A673 (cell line): ENCODE results near the gene IPPK. TPM values are rescaled to one million over a fixed set of nuclear protein-coding genes. Genes with fewer than 3 reads are reported as not detected.

Source experiments
- BruUV-seq: library from RNA; stranded (reverse); fragments of 400-500 nt; replicated peaks from 2 replicates; lab custom pipeline; 2021; lab: Mats Ljungman, UMichigan
- CTCF ChIA-PET: fragments of 300-600 bp; sonication (Branson Sonifier 250); formaldehyde crosslinking; loops from one replicate; lab custom pipeline; 2022; ENCODE audit warnings: antibody characterized with exemption; lab: Charles Lee
- POLR2A ChIA-PET: fragments of 300-600 bp; sonication (Branson Sonifier 250); formaldehyde crosslinking; loops from one replicate; lab custom pipeline; 2022; ENCODE audit warnings: antibody characterized with exemption; ENCODE audit not compliant: low non-redundant PET; lab: Charles Lee
- DNase-seq: peaks from one replicate; pipeline ENCODE4 v3.0.0-alpha.2; 2015; ENCODE audit warnings: low spot score
- H3K27ac ChIP-seq: fragments of 200-600 bp; sonication (generic); 2 replicates; pipeline ENCODE4 v1.5.1; 2016; ENCODE audit warnings: mixed run types, low read depth, mild to moderate bottlenecking, mixed read lengths, antibody characterized with exemption, low read length; ENCODE audit not compliant: poor library complexity, severe bottlenecking
- H3K27me3 ChIP-seq: fragments of 200-600 bp; sonication (generic); replicated peaks from 2 replicates; pipeline ENCODE4 v1.6.1; 2017; ENCODE audit warnings: mixed run types, low read depth, mild to moderate bottlenecking, mixed read lengths, antibody characterized with exemption, low read length; ENCODE audit not compliant: insufficient read depth, poor library complexity
- H3K36me3 ChIP-seq: fragments of 200-600 bp; sonication (generic); 2 replicates; pipeline ENCODE4 v1.6.1; 2016; ENCODE audit warnings: mixed run types, mild to moderate bottlenecking, mixed read lengths, antibody characterized with exemption, low read length; ENCODE audit not compliant: insufficient read depth, poor library complexity, severe bottlenecking
- H3K4me1 ChIP-seq: fragments of 200-600 bp; sonication (generic); 2 replicates; pipeline ENCODE4 v1.6.1; 2017; ENCODE audit warnings: mixed run types, mild to moderate bottlenecking, mixed read lengths, antibody characterized with exemption, low read length; ENCODE audit not compliant: insufficient read depth, poor library complexity, severe bottlenecking
- H3K4me3 ChIP-seq: fragments of 200-600 bp; sonication (generic); 2 replicates; pipeline ENCODE4 v1.5.1; 2016; ENCODE audit warnings: low read depth, mixed run types, mild to moderate bottlenecking, mixed read lengths, low read length; ENCODE audit not compliant: poor library complexity, severe bottlenecking
- H3K9me3 ChIP-seq: fragments of 200-600 bp; sonication (generic); 2 replicates; pipeline ENCODE4 v1.6.1; 2016; ENCODE audit warnings: mixed run types, low read depth, mild to moderate bottlenecking, mixed read lengths, antibody characterized with exemption, low read length; ENCODE audit not compliant: poor library complexity, severe bottlenecking
- EZH2 ChIP-seq: fragments of 200-600 bp; sonication (generic); IDR thresholded peaks from 2 replicates; pipeline ENCODE4 v1.6.1; 2017; ENCODE audit warnings: borderline replicate concordance, low read depth, mild to moderate bottlenecking, mixed read lengths, antibody characterized with exemption, low read length; ENCODE audit not compliant: poor library complexity, severe bottlenecking
- intact Hi-C: fragments of 100-400 bp; cut with micrococcal nuclease; formaldehyde crosslinking; loops from one replicate; pipeline ENCODE4 v1.10.0; 2022; ENCODE audit not compliant: unreplicated experiment
- total RNA-seq: library from RNA; stranded (reverse); gene quantifications from 2 replicates; pipeline ENCODE4 v1.2.3, GENCODE V29; 2021
- TF ChIP-seq, protein P1 (sequence below): fragments of 300-800, 200-600 bp; sonication (generic); conservative IDR thresholded peaks from 2 replicates; pipeline ENCODE4 v1.5.1; 2017; ENCODE audit warnings: low read depth, mild to moderate bottlenecking, antibody characterized with exemption, low read length, moderate library complexity, mixed read lengths

Gene IPPK
- total RNA-seq, 1 experiment from 2014 or later, result 14.0 TPM

DNA sequence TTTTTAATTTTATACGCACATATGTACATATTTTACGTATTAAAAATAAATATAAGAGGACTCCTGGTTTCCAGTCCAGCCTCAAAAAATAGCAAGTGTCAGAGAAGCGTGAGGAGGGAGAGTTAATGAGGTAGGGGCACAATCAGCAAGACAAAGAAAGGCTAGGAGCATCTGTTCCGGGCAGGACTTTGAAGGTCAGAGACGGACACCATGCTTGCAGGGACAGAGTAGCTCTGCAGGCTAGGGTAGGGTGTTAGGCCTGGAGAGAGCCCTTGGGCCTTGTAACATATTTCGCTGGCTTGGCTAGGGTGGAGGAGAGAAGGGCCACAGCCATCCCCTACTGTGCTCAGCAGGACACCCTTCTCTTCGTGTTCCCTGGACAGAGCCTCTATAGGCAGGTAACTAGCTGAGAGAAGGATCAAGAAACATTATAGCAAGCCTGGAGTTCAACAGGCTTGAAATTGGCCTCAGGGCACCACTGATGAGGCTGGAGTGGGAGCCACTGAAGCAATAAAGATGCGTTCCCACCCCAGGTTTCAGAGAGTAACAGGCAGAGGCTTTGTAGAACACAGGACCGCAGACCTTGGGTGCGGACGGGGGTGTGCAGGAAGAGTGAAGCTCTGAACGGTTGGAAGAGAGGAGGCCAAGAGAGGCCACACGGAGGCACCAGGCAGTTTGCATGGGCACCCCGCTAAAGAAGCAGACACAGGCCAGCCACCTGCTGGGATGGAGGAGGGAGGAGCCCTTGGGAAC lies 9.7 kb upstream of the IPPK start:
- BruUV-seq, result no TSS peak
- TF ChIP-seq, protein P1, sequence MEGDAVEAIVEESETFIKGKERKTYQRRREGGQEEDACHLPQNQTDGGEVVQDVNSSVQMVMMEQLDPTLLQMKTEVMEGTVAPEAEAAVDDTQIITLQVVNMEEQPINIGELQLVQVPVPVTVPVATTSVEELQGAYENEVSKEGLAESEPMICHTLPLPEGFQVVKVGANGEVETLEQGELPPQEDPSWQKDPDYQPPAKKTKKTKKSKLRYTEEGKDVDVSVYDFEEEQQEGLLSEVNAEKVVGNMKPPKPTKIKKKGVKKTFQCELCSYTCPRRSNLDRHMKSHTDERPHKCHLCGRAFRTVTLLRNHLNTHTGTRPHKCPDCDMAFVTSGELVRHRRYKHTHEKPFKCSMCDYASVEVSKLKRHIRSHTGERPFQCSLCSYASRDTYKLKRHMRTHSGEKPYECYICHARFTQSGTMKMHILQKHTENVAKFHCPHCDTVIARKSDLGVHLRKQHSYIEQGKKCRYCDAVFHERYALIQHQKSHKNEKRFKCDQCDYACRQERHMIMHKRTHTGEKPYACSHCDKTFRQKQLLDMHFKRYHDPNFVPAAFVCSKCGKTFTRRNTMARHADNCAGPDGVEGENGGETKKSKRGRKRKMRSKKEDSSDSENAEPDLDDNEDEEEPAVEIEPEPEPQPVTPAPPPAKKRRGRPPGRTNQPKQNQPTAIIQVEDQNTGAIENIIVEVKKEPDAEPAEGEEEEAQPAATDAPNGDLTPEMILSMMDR, result no peak
- TF ChIP-seq EZH2, result no peak
- no peak for DNase-seq
- no peaks in the 10 kb centered on the region for H3K4me1 ChIP-seq
- no peak overlapping the region for H3K4me3 ChIP-seq
- H3K36me3 ChIP-seq, result no peaks in the 10 kb centered on the region
- H3K9me3 ChIP-seq, result no peaks in the 10 kb centered on the region
- intact Hi-C loops, result no loop called here
- no peak overlapping the region for H3K27ac ChIP-seq
- POLR2A ChIA-PET, result no interaction called here
- CTCF ChIA-PET, result no interaction called here
- H3K27me3 ChIP-seq, result no peaks in the 10 kb centered on the region

DNA sequence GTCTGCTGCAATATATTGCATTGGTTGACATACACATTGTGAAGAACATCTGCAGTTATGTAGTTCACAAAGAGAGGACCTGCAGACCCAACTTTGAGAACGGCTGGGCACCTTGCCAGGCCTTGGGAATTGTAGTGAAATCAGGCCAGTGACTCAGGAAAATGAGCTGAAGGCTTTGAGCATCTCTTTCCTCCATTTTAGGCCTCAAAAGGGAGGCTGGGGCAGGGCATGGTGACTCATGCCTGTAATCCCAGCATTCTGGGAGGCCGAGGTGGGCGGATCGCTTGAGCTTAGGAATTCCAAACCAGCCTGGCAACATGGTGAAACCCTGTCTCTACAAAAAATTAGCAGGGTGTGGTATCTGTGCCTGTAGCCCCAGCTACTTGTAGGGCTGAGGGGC lies 1.4 kb upstream of the IPPK start:
- intact Hi-C loops, result no loop called here
- POLR2A ChIA-PET, result interaction anchor here (0.6 kb wide), 1 partner anchor 389 kb away, joined by 3 read pairs; no protein-coding TSS in a partner anchor
- Histone ChIP-seq H3K4me1 (peaks cover 6% of the 10 kb centered on the region), H3K27me3 (no peaks in the 10 kb centered on the region), H3K9me3 (no peaks in the 10 kb centered on the region), H3K4me3 (peak overlapping the region; percentile 78), H3K36me3 (no peaks in the 10 kb centered on the region), H3K27ac (peak overlapping the region; percentile 86)
- CTCF ChIA-PET, result no interaction called here
- DNase-seq, result peak; percentile 81
- BruUV-seq, result no TSS peak
- TF ChIP-seq, protein P1, result no peak
- TF ChIP-seq EZH2, result no peak

DNA sequence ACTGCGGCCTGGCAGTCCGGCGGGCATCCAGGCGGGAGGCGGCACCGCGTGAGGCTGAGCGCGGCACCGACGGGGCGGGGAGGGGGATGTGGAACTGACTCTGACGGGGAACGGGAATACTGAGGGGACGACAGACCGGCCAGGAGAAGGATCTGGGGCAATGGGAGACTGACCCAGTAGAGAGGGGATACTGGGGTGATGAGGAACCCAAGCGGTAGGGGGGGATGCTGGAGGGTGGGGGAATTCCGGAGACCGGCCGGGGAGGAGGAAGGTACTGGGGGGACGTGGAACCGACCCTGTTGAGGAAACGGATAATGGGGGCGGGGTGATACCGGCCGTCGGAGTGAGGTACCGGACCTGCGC lies 423 bp downstream of the IPPK start:
- no peaks in the 10 kb centered on the region for H3K27me3 ChIP-seq
- no peaks in the 10 kb centered on the region for H3K9me3 ChIP-seq
- peaks cover 6% of the 10 kb centered on the region for H3K4me1 ChIP-seq
- intact Hi-C loops, result loop anchor here (2.0 kb wide), 1 partner anchor 95 kb away; the partner anchor contains the start of gene BICD2
- ChIA-PET CTCF (no interaction called here), POLR2A (no interaction called here)
- H3K36me3 ChIP-seq, result no peaks in the 10 kb centered on the region
- H3K27ac ChIP-seq, result peak overlapping the region; percentile 53
- no TSS peak for BruUV-seq
- TF ChIP-seq, protein P1, result no peak
- TF ChIP-seq EZH2, result no peak
- DNase-seq, result peak; percentile 20
- H3K4me3 ChIP-seq, result peak overlapping the region; percentile 78
